ENCODE results near the gene USP1.

USP1 gene

DNA sequence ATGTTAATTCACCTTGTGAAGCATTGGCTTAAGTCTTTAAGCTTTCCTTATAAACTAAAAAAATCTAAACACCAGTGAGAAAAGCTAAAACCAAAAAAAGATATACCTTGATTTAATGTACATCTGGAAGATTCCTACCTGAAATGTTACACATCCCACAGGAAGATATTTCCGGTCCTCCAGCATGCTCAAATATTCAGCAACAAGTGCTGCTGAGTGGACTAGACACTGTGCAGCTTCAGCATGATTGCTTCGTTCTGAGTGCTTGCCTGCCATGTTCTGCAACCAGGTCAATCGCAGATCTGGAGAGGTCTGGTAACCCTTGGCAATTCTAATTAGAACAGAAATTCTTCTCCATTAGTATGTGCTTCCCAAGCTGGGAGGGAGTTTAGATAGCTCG, 57.3 kb downstream of the USP1 start:
- peaks cover 32% of the 10 kb centered on the region for H3K36me3 ChIP-seq (ENCODE audit: low read depth)
- ATAC-seq (ENCODE audit: low read depth) (no peak), DNase-seq (ENCODE audit: low spot score) (no peak)

DNA sequence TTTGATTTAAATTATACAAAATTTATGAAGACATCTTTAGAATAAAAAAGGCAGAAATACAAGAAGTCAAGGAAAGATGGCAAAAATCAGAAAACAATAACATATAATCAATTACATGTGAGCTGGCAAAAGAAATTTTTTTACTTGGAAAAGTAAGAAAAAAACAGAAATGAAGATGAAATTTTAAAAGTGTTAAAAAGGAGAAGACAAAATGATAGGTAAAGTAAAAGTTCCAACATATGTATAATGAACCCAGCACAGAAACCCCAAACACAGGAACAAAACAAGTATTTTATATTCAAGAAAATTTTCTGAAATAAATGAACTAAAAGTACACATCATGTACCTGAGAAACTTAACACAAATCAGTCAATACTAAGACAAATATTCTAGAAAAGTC, 63.4 kb downstream of the USP1 start:
- Histone ChIP-seq H3K36me3 (ENCODE audit: low read depth) (peaks cover 5% of the 10 kb centered on the region), H3K27me3 (ENCODE audit: insufficient read depth, poor library complexity, severe bottlenecking) (no peaks in the 10 kb centered on the region), H3K27ac (ENCODE audit: poor library complexity, severe bottlenecking) (no peak overlapping the region), H3K4me3 (ENCODE audit: severe bottlenecking) (no peak overlapping the region), H3K9me3 (ENCODE audit: severe bottlenecking) (no peaks in the 10 kb centered on the region), H3K4me1 (ENCODE audit: insufficient read depth, poor library complexity, severe bottlenecking) (no peaks in the 10 kb centered on the region)
- no peak for DNase-seq (ENCODE audit: low spot score)
- TF ChIP-seq CTCF (IDR thresholded peaks at IDR 0.05; ENCODE audit: poor library complexity, severe bottlenecking): no peak
- ATAC-seq (ENCODE audit: low read depth): no peak

More for the DNA sequence above, 57.3 kb downstream of the USP1 start:
- H3K9me3 ChIP-seq (ENCODE audit: severe bottlenecking): no peaks in the 10 kb centered on the region
- peaks cover 3% of the 10 kb centered on the region for H3K4me1 ChIP-seq (ENCODE audit: insufficient read depth, poor library complexity, severe bottlenecking)
- no peak for TF ChIP-seq CTCF (IDR thresholded peaks at IDR 0.05; ENCODE audit: poor library complexity, severe bottlenecking)
- H3K27me3 ChIP-seq (ENCODE audit: insufficient read depth, poor library complexity, severe bottlenecking): no peaks in the 10 kb centered on the region
- no peak overlapping the region for H3K4me3 ChIP-seq (ENCODE audit: severe bottlenecking)
- no peak overlapping the region for H3K27ac ChIP-seq (ENCODE audit: poor library complexity, severe bottlenecking)
